WI38 (cell line): ENCODE measurements around the gene ZNF549.

ENCODE experiments used
- H3K4me3 ChIP-seq: 2 replicates; pipeline ENCODE4 v1.5.1; 2011; ENCODE audit warnings: low read depth, mild to moderate bottlenecking, control low read depth, low read length
- TF ChIP-seq, protein P1 (sequence below): IDR thresholded peaks from 2 replicates; pipeline ENCODE4 v1.5.1; 2012; ENCODE audit warnings: low read depth, mild to moderate bottlenecking, control low read depth, low read length

ZNF549 gene

GRCh38 chr19:57606931-57607330 lies 79.8 kb downstream of the ZNF549 start:
- TF ChIP-seq, protein P1, sequence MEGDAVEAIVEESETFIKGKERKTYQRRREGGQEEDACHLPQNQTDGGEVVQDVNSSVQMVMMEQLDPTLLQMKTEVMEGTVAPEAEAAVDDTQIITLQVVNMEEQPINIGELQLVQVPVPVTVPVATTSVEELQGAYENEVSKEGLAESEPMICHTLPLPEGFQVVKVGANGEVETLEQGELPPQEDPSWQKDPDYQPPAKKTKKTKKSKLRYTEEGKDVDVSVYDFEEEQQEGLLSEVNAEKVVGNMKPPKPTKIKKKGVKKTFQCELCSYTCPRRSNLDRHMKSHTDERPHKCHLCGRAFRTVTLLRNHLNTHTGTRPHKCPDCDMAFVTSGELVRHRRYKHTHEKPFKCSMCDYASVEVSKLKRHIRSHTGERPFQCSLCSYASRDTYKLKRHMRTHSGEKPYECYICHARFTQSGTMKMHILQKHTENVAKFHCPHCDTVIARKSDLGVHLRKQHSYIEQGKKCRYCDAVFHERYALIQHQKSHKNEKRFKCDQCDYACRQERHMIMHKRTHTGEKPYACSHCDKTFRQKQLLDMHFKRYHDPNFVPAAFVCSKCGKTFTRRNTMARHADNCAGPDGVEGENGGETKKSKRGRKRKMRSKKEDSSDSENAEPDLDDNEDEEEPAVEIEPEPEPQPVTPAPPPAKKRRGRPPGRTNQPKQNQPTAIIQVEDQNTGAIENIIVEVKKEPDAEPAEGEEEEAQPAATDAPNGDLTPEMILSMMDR = no peak

More at GRCh38 chr19:57606931-57607330, 79.8 kb downstream of the ZNF549 start:
- H3K4me3 ChIP-seq = no peak overlapping the region
